HG03432 (cell line): ENCODE data around the gene PPP1R7.
"Not testable (repeated sequence)": the region's sequence is repeated elsewhere in the genome, so short reads cannot be mapped to it uniquely, and the experiment has no call there.

ENCODE experiments used
- ATAC-seq: cut with Tn5 transposase; IDR thresholded peaks from one replicate; pipeline ENCODE4 v1.9.1; 2021; ENCODE audit warnings: mild to moderate bottlenecking, moderate library complexity; ENCODE audit not compliant: unreplicated experiment

Gene PPP1R7, protein sequence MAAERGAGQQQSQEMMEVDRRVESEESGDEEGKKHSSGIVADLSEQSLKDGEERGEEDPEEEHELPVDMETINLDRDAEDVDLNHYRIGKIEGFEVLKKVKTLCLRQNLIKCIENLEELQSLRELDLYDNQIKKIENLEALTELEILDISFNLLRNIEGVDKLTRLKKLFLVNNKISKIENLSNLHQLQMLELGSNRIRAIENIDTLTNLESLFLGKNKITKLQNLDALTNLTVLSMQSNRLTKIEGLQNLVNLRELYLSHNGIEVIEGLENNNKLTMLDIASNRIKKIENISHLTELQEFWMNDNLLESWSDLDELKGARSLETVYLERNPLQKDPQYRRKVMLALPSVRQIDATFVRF

DNA sequence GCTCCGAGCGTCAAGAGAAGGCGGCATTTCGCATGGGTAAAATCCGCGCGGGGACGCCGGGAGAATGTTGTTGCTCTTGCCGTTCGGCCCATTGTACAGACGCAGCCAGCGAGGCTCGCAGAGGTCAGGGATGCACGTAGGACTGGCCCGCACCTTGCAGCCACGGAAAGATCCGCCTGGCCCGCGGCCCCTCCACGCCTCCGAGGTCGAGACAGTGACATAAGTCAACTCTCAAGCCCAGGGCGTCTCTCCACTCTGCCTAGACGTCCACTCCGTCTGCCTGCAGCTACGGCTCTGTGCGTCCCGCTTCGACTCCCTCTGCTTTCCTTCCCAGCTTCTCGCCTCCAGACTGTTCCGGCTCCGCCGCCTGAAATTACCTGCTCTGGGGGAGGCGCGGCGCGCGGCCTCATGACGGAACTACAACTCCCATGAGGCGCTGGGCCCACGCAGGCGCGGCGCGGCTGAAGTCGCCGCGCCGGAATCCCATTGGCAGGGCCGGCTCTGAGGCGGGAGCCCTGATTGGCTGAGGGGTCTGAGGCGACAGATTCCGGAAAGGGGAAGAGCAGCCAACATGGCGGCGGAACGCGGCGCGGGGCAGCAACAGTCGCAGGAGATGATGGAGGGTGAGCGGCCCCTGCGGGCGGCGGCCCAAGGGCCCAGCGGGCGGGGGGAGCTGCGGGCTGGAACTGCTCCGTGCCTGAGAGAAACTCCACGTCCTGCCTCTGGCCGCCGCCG, at the start of gene PPP1R7:
Gene PPP1R7, plus strand, starts transcription at position 543 of the 735 bp plus-strand sequence. Its CDS starts 29 bp downstream, at position 572.
- peak; percentile 77 for ATAC-seq

DNA sequence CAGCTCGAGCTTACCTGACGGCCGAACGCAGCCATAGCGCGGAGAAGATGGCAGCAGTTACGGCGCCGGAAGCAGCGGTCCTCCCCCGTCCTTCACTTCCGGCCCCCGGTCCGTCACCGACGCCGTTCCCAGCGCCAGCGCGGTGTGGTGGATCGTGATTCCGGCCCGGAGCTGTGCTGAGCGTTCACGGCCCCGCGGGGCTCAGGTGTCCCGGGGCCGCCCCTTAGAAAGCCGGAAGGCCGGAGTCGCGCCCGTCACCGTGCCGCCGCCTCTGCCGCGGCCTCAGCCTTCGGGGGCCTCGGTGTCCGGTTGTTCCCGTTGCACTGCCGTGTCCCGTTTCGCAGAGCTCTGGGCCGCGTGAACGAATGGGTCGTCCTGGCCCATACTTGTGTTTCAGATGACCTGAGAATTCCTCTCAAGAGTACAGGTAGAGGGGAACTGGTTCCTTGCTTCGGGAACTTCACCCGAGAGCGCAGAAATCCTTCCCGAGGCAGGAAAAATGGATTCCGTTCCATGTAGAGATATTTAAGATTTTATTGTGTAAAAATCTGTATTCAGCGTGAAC, 47.9 kb upstream of the PPP1R7 start, which contains the start of gene MTERF4:
Gene MTERF4, minus strand, starts transcription at position 49 of the 565 bp plus-strand sequence. Its CDS starts 14 bp downstream, at position 35.
- ATAC-seq = peak; percentile 86

DNA sequence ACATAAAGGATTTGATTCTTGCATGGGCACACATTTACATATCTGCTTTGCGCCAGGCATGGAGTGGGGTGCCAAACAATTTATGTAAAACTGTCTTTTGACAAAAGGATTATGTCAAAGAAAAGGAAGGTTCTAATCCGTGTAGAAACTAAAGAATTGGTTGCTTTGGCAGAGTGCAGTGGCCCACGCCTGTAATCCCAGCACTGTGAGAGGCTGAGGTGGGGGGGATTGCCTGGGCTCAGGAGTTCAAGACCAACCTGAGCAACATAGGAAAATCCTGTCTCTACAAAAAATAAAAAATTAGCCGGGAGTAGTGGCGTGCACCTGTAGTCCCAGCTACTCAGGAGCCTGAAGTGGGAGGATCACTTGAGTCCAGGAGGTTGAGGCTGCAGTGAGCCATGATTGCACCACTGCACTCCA, 47.1 kb upstream of the PPP1R7 start:
- no peak for ATAC-seq

- not testable (repeated sequence) for ATAC-seq
These were observed 45.7 kb upstream of the PPP1R7 start for GRCh38 chr2:241104611-241105010.

DNA sequence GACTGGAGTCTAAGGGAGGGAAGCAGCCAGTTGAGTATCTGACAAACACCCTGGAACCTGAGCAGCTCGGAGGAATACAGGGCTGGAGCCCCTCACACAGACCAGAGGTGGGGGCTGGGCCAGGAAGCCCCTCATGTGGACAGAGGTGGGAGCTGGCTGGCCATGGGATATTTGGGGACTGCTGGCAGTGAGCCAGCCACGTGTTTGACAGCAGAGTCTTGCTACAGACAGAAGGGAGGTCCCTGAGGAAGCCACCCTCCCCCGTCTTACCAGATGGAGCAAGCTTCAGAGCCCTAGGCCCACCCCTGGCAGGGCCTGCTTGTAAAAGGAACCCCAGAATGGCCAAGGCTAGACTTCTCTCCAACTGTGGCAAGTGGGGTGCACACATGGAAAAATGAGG, 44.6 kb upstream of the PPP1R7 start:
- no peak for ATAC-seq

GRCh38 chr2:241107031-241107783, 43.1 kb upstream of the PPP1R7 start:
- no peak for ATAC-seq

- ATAC-seq = no peak
These were observed 41.7 kb upstream of the PPP1R7 start for GRCh38 chr2:241108271-241109209.

DNA sequence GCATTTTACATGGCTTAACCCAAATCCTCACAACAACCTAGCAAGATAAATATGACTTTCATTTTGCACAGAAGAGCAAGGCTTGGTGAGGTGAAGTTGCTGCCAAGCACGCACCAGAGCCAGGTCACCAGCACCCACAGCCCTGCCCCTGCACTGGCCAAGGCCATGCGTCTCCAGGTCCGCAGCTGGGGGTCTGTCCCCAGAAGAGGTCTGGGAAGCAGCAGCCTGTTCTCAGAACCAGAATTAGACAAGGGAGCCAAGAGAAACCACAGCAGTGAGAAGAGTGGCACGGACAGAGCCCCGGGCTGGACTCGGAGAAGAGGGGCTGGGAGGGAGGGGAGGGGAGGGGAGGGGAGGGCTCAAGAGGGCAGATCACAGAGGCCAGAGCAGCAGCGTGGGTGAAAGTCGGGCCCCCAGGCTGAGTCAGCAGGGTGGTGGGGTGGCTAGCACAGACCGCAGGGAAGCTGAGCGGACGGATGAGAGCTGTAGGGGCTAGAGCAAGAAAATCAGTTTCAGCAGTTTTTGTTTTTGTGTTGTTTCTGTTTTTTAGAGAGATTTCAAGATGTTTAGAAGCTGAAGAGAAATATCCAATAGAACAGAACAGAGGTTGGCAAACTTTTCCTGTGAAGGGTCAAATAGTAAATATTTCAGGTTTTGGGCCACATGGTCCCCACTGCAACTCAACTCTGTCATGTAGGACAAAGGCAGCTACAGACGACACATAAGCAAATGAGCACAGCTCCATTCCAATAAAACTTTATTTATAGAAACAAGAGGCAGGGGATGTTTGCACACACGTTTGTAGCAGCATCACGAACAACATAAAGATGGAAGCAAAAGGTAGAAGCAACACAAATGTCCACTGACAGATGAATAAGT, 40.8 kb upstream of the PPP1R7 start:
- ATAC-seq = no peak

- ATAC-seq = no peak
These were observed 40.1 kb upstream of the PPP1R7 start for GRCh38 chr2:241110089-241110606.

DNA sequence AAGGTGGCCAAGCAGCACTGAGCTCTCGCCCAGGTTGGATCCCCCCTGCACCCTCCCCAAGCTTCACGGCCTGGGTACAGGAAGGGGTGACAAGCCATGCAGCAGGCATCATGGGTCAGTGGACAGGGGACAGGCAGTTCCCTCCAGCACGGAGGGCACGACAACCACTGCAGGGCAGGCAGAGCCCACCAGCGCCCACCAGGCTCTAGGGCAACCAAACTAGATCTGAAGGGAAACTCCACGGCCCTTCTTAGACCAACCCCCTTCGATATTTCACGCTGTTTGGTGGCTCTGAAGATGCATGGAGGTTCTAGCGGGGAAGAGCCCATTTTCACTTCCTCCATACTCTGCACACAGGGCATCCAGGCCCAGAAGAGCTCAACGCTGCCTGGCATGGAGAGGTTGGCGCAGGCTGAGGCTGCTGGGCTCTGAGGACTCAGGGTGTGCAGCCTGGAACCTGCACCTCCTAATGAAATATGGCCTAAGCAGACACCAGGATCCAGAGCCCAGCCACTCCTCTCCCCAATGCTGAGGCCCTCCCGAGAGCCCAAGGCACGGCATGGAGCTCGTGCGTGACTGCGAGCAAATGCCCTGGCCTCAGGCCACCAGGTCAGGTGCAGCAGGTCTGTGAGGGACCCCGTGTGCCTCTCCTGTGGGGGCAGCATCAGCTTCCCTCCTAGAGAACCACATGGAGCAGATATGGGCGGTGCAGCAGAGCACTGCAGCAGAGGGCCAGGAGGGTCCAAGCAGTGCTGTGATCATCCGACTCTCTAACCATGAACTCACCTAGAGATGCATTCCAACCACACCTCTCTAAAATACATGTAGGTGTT, 39.4 kb upstream of the PPP1R7 start:
- ATAC-seq = peak; percentile 53

GRCh38 chr2:241111440-241111805, 38.8 kb upstream of the PPP1R7 start:
- ATAC-seq = peak; percentile 50

DNA sequence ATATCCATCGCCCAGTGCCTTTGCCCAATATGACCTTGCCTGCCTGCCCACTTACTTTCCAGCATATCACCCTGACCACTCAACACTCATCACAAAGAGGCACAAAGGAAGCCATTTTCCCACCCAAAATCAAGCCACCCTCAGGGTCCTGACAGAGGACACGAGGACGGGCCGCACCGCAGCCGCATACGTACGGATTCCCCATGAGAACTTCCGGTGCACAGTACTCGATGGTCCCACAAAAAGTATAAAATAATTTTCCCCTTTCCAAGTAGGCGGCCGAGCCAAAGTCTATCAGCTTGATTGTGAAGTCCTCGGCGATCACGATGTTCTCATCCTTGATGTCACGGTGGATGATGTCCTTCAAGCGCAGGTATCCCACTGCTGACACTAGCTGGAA, 38.2 kb upstream of the PPP1R7 start:
- no peak for ATAC-seq

GRCh38 chr2:241112592-241112991, 37.7 kb upstream of the PPP1R7 start:
- ATAC-seq = no peak

GRCh38 chr2:241114836-241115235, 35.4 kb upstream of the PPP1R7 start:
- no peak for ATAC-seq

DNA sequence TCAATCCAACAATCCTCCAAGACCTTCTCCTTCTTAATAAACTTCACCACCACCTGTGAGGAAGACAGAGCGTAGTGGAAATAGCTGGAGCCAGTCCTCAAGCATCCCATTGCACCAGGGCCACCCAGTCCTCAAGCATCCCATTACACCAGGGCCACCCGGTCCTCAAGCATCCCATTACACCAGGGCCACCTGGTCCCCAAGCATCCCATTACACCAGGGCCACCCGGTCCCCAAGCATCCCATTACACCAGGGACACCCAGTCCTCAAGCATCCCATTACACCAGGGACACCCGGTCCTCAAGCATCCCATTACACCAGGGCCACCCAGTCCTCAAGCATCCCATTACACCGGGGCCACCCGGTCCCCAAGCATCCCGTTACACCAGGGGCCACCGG, 34.9 kb upstream of the PPP1R7 start:
- no peak for ATAC-seq

- ATAC-seq = no peak
These were observed 33.4 kb upstream of the PPP1R7 start for GRCh38 chr2:241116606-241117560.
